Heart left ventricle (tissue), 16 donors: ENCODE data around the gene IGFBP7. TPM values are rescaled to one million over a fixed set of nuclear protein-coding genes. Genes with fewer than 3 reads are reported as not detected.

Experiments
- ATAC-seq, 4 donors: fragments of 200-7000 bp; cut with Tn5 transposase; one replicate each; pipeline ENCODE4 v1.9.1; 2020 to 2022; ENCODE audit warnings: moderate library complexity in 4 of 4, mild to moderate bottlenecking in 3 of 4, moderate number of reproducible peaks in 1 of 4
- DNase-seq, 5 donors: peaks; one replicate each; pipeline ENCODE4 v3.0.0-alpha.2; 2020
- H3K27ac ChIP-seq, 12 donors: fragments of 200-600 bp; sonication (generic) in 4 of 12; one replicate each; pipeline versions ENCODE4 v1.5.0 to v1.8.0; 2016 to 2022; ENCODE audit warnings: mild to moderate bottlenecking in 2 of 12
- H3K27me3 ChIP-seq, 9 donors: fragments of 200-600 bp; sonication (generic) in 2 of 9; one replicate each; pipeline versions ENCODE4 v1.5.1 to v1.8.0; 2016 to 2022; ENCODE audit warnings: mild to moderate bottlenecking in 3 of 9
- H3K36me3 ChIP-seq, 9 donors: fragments of 200-600 bp; sonication (generic) in 2 of 9; one replicate each; pipeline versions ENCODE4 v1.5.0 to v1.8.0; 2018 to 2022; ENCODE audit warnings: mild to moderate bottlenecking in 2 of 9
- H3K4me1 ChIP-seq, 12 donors: fragments of 200-600 bp; sonication (generic) in 4 of 12; one replicate each; pipeline versions ENCODE4 v1.5.0 to v1.8.0; 2016 to 2022; ENCODE audit warnings: mild to moderate bottlenecking in 3 of 12
- H3K4me3 ChIP-seq, 12 donors: fragments of 200-600 bp; sonication (generic) in 4 of 12; one replicate each; pipeline versions ENCODE4 v1.5.0 to v1.8.0; 2017 to 2022; ENCODE audit warnings: mild to moderate bottlenecking in 9 of 12, moderate library complexity in 4 of 12
- H3K9me3 ChIP-seq, 12 donors: fragments of 200-600 bp; sonication (generic) in 4 of 12; one replicate each; pipeline versions ENCODE4 v1.5.0 to v1.8.0; 2016 to 2022; ENCODE audit warnings: mild to moderate bottlenecking in 1 of 12
- CTCF ChIP-seq, 12 donors: fragments of 200-600 bp; sonication (generic) in 4 of 12; IDR thresholded peaks; one replicate each; pipeline versions ENCODE4 v1.5.0 to v1.8.0; 2018 to 2022; ENCODE audit warnings: antibody characterized with exemption in 12 of 12, mild to moderate bottlenecking in 5 of 12
- POLR2A ChIP-seq, 2 donors: fragments of 450-650 bp; IDR thresholded peaks; one replicate each; pipeline ENCODE4 v1.6.1; 2017; ENCODE audit warnings: antibody characterized with exemption in 2 of 2, mild to moderate bottlenecking in 2 of 2, moderate library complexity in 2 of 2
- WGBS, 4 donors: extraction: QIAGEN DNeasy Blood & Tissue Kit in 2 of 4; methylation state at CpG; one replicate each; pipeline versions ENCODE4 v1.1.5 to v1.1.7; 2013 to 2018; 5-methylcytosine and 5-hydroxymethylcytosine counted together
- intact Hi-C, 10 donors: fragments of 100-400 bp; cut with DNase I; formaldehyde crosslinking; loops; one replicate each; pipeline versions ENCODE4 v1.11.1 to v1.14.2; 2022
- polyA plus RNA-seq, 2 donors: library from polyadenylated mRNA; stranded (reverse); fragments of 200-250 nt; gene quantifications; one replicate each; pipeline ENCODE4 v1.2.3, GENCODE V29; 2013
- total RNA-seq, 9 donors: library from RNA; depleted of rRNA in 2 of 9; stranded (reverse); fragments of >200 nt in 2 of 9; fragmentation: NEBNext Ultra II Directional in 3 of 9; extraction: Animal tissue kit (Norgen Biotek cat#: 25700) in 3 of 9; gene quantifications; one replicate each; pipeline versions ENCODE4 v1.1.0 to v1.2.4, GENCODE V29; 2016 to 2023
- donor health status: ischemic (EF 13 %, LVEDD 7.1; RV severe dilation, severe dysfunction).
- donor health status: healthy with polysubstance abuse.
- donor health status: DM: no; HTN: yes; CAD: no.
- donor health status: DM: no; HTN: no; CAD: no.
- donor health status: ischemic (EF 25% LVEDD 6.9; RV normal size, moderate dysfunction).
- donor health status: ischemic (EF 25% LVEDD 5.7; RV mildly dilated, moderate dysfunction).
- donor health status: healthy.
- donor health status: DM: yes; HTN: yes; CAD: no.
- donor health status: ischemic (EF 35%, LVEDD 5.7; RV mildly dilated, moderate dysfunction).
- donor health status: nonischemic (EF 11% LVEDD 7.7; RV severe dilation, severe dysfunction).
- donor health status: DM: yes; HTN: yes; CAD: no.
- donor health status: PGD.
- donor health status: ischemic (EF 29% LVEDD 5.4; RV normal size, mild dysfunction).
- donor health status: nonischemic (EF 23%, LVEDD 6.1; RV moderate dilation, normal function).

The IGFBP7 gene
- total and polyA plus RNA-seq, 11 donors, result 458 to 1,088 (median 585) TPM

- no peaks in the 10 kb centered on the region for H3K27me3 ChIP-seq
- no peak overlapping the region for H3K27ac ChIP-seq
- intact Hi-C loops, result loop anchor here in 1 of 10 donors (10.0 kb wide), 1 partner anchor 119 kb away; no protein-coding TSS in a partner anchor
- 57 to 70% (median 65%) methylated on average over 4 of the region's 4 CpGs for WGBS, 4 donors
- peaks cover 0 to 6% (median 0%) of the 10 kb centered on the region in 12 donors for H3K9me3 ChIP-seq
- TF ChIP-seq POLR2A (IDR thresholded peaks at IDR 0.05) (no peak), CTCF (IDR thresholded peaks at IDR 0.05) (no peak)
- no peak overlapping the region for H3K4me3 ChIP-seq
- H3K36me3 ChIP-seq, result no peaks in the 10 kb centered on the region
- H3K4me1 ChIP-seq, result no peaks in the 10 kb centered on the region
- no peak for DNase-seq
- ATAC-seq, result no peak
Observed at GRCh38 chr4:57154191-57154590, 44.0 kb upstream of the IGFBP7 start.

- ATAC-seq (peak in 3 of 4 donors; percentile 50 to 74 (median 71)), DNase-seq (no peak)
- no peak for TF ChIP-seq CTCF (IDR thresholded peaks at IDR 0.05)
- TF ChIP-seq POLR2A (IDR thresholded peaks at IDR 0.05), result no peak
- Histone ChIP-seq H3K4me1 (no peaks in the 10 kb centered on the region), H3K27me3 (no peaks in the 10 kb centered on the region), H3K36me3 (no peaks in the 10 kb centered on the region), H3K4me3 (no peak overlapping the region), H3K27ac (no peak overlapping the region), H3K9me3 (peaks cover 0 to 6% (median 0%) of the 10 kb centered on the region in 12 donors)
- WGBS, 4 donors, result 86 to 91% (median 89%) methylated on average over 3 of the region's 3 CpGs
- intact Hi-C loops, result loop anchor here in 1 of 10 donors (10.0 kb wide), 1 partner anchor 118 kb away; no protein-coding TSS in a partner anchor
Observed at GRCh38 chr4:57153207-57153606, 43.0 kb upstream of the IGFBP7 start.

- no peaks in the 10 kb centered on the region for H3K4me1 ChIP-seq
- no peak overlapping the region for H3K27ac ChIP-seq
- intact Hi-C loops, result loop anchor here in 1 of 10 donors (10.0 kb wide), 1 partner anchor 117 kb away; no protein-coding TSS in a partner anchor
- H3K4me3 ChIP-seq, result no peak overlapping the region
- DNase-seq, result no peak
- ATAC-seq, result no peak
- no peak for TF ChIP-seq CTCF (IDR thresholded peaks at IDR 0.05)
- TF ChIP-seq POLR2A (IDR thresholded peaks at IDR 0.05), result no peak
- WGBS, 4 donors, result 66 to 83% (median 79%) methylated on average over 8 of the region's 8 CpGs
- H3K27me3 ChIP-seq, result no peaks in the 10 kb centered on the region
- H3K9me3 ChIP-seq, result peaks cover 0 to 6% (median 0%) of the 10 kb centered on the region in 12 donors
- no peaks in the 10 kb centered on the region for H3K36me3 ChIP-seq
Observed at GRCh38 chr4:57151481-57151880, 41.3 kb upstream of the IGFBP7 start.

- ATAC-seq (no peak), DNase-seq (no peak)
- no peak for TF ChIP-seq CTCF (IDR thresholded peaks at IDR 0.05)
- TF ChIP-seq POLR2A (IDR thresholded peaks at IDR 0.05), result no peak
- Histone ChIP-seq H3K4me1 (no peaks in the 10 kb centered on the region), H3K27me3 (no peaks in the 10 kb centered on the region), H3K4me3 (no peak overlapping the region), H3K36me3 (no peaks in the 10 kb centered on the region), H3K27ac (no peak overlapping the region), H3K9me3 (no peaks in the 10 kb centered on the region)
- 84 to 90% (median 85%) methylated on average over 2 of the region's 2 CpGs for WGBS, 4 donors
- intact Hi-C loops, result loop anchor here in 1 of 10 donors (10.0 kb wide), 1 partner anchor 115 kb away; no protein-coding TSS in a partner anchor
Observed at GRCh38 chr4:57149833-57150232, 39.6 kb upstream of the IGFBP7 start.
